Heart right ventricle (tissue), 16 donors: Measurements from ENCODE around the gene SRGAP2C. TPM values are rescaled to one million over a fixed set of nuclear protein-coding genes. Genes with fewer than 3 reads are reported as not detected.
A peak's percentile ranks its signal among the peaks of the same experiment; 100 is the strongest.
"Not testable (repeated sequence)": the region's sequence is repeated elsewhere in the genome, so short reads cannot be mapped to it uniquely, and the experiment has no call there.

Experiments used
- ATAC-seq, 8 donors: fragments of 200-7000 bp; cut with Tn5 transposase; one replicate each; pipeline ENCODE4 v1.9.1; 2020; ENCODE audit warnings: mild to moderate bottlenecking in 8 of 8, moderate library complexity in 8 of 8, moderate number of reproducible peaks in 1 of 8
- DNase-seq, 2 donors: peaks; one replicate each; pipeline ENCODE4 v3.0.0-alpha.2; 2020
- H3K27ac ChIP-seq, 10 donors: fragments of 200-600 bp; sonication (generic) in 2 of 10; one replicate each; pipeline versions ENCODE4 v1.5.0 to v1.8.0; 2020 to 2022; ENCODE audit warnings: mild to moderate bottlenecking in 3 of 10
- H3K27me3 ChIP-seq, 7 donors: fragments of 200-600 bp; one replicate each; pipeline ENCODE4 v1.8.0; 2021 to 2022; ENCODE audit warnings: mild to moderate bottlenecking in 2 of 7
- H3K36me3 ChIP-seq, 9 donors: fragments of 200-600 bp; sonication (generic) in 1 of 9; one replicate each; pipeline versions ENCODE4 v1.5.0 to v1.8.0; 2020 to 2022; ENCODE audit warnings: mild to moderate bottlenecking in 2 of 9
- H3K4me1 ChIP-seq, 9 donors: fragments of 200-600 bp; sonication (generic) in 1 of 9; one replicate each; pipeline versions ENCODE4 v1.5.0 to v1.8.0; 2020 to 2022; ENCODE audit warnings: mild to moderate bottlenecking in 4 of 9
- H3K4me3 ChIP-seq, 10 donors: fragments of 200-600 bp; sonication (generic) in 2 of 10; one replicate each; pipeline versions ENCODE4 v1.5.0 to v1.8.0; 2020 to 2022; ENCODE audit warnings: mild to moderate bottlenecking in 7 of 10, moderate library complexity in 2 of 10
- H3K9me3 ChIP-seq, 11 donors: fragments of 200-600 bp in 10 of 11; sonication (generic) in 2 of 11; one replicate each; pipeline versions ENCODE4 v1.5.0 to v1.8.0; 2013 to 2022; ENCODE audit warnings: mild to moderate bottlenecking in 2 of 11, control low read depth in 1 of 11, moderate library complexity in 1 of 11
- WGBS, 2 donors: extraction: QIAGEN DNeasy Blood & Tissue Kit; methylation state at CpG; one replicate each; pipeline ENCODE4 v1.1.7; 2013; ENCODE audit warnings: inconsistent platforms in 1 of 2; 5-methylcytosine and 5-hydroxymethylcytosine counted together
- intact Hi-C, 10 donors: fragments of 100-400 bp; cut with DNase I; formaldehyde crosslinking; loops; one replicate each; pipeline versions ENCODE4 v1.11.1 to v1.14.2; 2022
- polyA plus RNA-seq, 2 donors: library from polyadenylated mRNA; stranded (reverse); fragments of 200-250 nt; gene quantifications; one replicate each; pipeline ENCODE4 v1.2.3, GENCODE V29; 2013
- total RNA-seq, 10 donors: library from RNA; stranded (reverse); fragmentation: NEBNext Ultra II Directional in 3 of 10; extraction: Animal tissue kit (Norgen Biotek cat#: 25700) in 3 of 10; gene quantifications; one replicate each; pipeline versions ENCODE4 v1.2.1 to v1.2.4, GENCODE V29; 2021 to 2023
- donor health status: Arrhythmogenic right ventricular cardiomyopathy.
- donor health status: ischemic (EF 13 %, LVEDD 7.1; RV severe dilation, severe dysfunction).
- donor health status: healthy with polysubstance abuse.
- donor health status: DM: no; HTN: yes; CAD: no.
- donor health status: DM: no; HTN: no; CAD: no.
- donor health status: ischemic (EF 25% LVEDD 6.9; RV normal size, moderate dysfunction).
- donor health status: ischemic (EF 25% LVEDD 5.7; RV mildly dilated, moderate dysfunction).
- donor health status: healthy.
- donor health status: DM: yes; HTN: yes; CAD: no.
- donor health status: Ischemic cardiomyopathy.
- donor health status: ischemic (EF 35%, LVEDD 5.7; RV mildly dilated, moderate dysfunction).
- donor health status: nonischemic (EF 11% LVEDD 7.7; RV severe dilation, severe dysfunction).
- donor health status: DM: yes; HTN: yes; CAD: no.
- donor health status: PGD.
- donor health status: ischemic (EF 29% LVEDD 5.4; RV normal size, mild dysfunction).
- donor health status: nonischemic (EF 23%, LVEDD 6.1; RV moderate dilation, normal function).

Gene SRGAP2C
- total and polyA plus RNA-seq, 12 donors = 3.3 to 13.4 (median 9.5) TPM

DNA sequence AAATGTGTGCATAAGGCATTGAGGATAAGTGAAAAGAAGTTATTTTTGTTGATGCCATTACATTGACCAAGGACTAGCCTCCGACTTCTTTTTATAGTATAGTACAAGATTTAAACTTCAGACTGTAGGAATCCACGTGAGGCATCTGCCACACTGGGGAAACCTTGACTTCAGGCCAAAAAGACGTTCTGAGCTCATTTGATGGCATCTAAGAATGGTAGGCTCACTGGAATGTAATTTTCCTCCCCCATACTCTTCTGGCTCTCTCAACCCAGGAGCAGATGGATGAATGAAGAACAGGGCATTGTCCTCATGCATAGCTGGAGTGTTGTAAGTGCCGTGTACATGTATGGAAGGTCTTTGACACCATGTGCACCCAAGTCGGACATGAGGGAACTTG is 194.0 kb downstream of the SRGAP2C start:
- H3K36me3 ChIP-seq, H3K27ac ChIP-seq, intact Hi-C loops, DNase-seq, H3K9me3 ChIP-seq, H3K4me1 ChIP-seq, H3K27me3 ChIP-seq, H3K4me3 ChIP-seq, ATAC-seq: not testable (repeated sequence)
- WGBS, 2 donors = 91% methylated on average over 5 of the region's 5 CpGs

DNA sequence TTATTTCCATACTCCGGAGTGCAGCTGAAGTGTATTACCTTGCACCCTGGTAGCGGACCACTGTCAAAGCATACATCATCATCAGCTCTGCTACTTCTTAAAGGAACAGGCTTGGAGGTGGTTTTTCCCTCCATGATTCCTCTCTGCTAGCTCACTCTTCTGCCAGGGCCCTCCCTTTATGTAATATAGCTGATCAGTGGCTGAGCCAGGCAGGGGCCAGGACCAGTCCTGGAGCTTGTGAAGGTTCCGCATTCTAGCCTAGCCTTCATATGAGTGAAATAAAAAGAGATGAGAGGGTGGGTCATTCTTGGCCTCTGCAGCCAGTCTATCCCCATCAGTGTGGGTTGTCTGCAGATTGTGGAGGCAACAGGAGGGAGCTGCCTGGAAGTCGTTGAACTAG is 200.0 kb downstream of the SRGAP2C start:
- H3K4me3 ChIP-seq, H3K36me3 ChIP-seq, DNase-seq, H3K4me1 ChIP-seq, H3K27me3 ChIP-seq, intact Hi-C loops, H3K9me3 ChIP-seq: not testable (repeated sequence)
- H3K27ac ChIP-seq = peak overlapping the region in 7 of 10 donors; percentile 30 to 68 (median 40)
- 63 to 65% methylated on average over 3 of the region's 4 CpGs for WGBS, 2 donors
- ATAC-seq = peak; percentile 25 to 71 (median 54)

DNA sequence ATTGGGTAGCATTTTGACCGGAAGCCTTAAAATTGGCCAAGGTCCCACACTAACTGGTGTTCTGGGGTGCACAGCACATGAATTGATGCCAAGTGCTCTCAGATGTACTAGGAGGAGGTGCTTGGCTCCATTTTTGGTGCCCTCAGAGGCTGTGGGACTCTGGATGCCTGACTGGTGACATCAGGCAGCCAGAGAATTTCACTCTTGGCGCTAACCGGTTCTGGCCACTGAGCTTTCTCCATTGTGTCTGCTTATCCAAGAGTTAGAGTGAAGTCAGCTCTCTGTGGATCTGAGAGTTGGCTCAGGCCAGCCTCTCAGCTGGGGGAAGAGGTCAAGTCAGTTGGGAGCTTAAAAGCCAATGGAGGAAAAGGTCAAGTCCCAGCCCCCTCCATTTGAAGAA is 200.4 kb downstream of the SRGAP2C start:
- H3K27ac ChIP-seq = peak overlapping the region in 3 of 10 donors; percentile 35 to 68 (median 54)
- no CpG with 5 or more reads among the region's 3 CpGs for whole genome bisulfite sequencing, 2 donors
- H3K4me1 ChIP-seq, H3K27me3 ChIP-seq, H3K36me3 ChIP-seq, H3K4me3 ChIP-seq, intact Hi-C loops, H3K9me3 ChIP-seq, DNase-seq: not testable (repeated sequence)
- ATAC-seq = peak; percentile 92 to 97 (median 94)

DNA sequence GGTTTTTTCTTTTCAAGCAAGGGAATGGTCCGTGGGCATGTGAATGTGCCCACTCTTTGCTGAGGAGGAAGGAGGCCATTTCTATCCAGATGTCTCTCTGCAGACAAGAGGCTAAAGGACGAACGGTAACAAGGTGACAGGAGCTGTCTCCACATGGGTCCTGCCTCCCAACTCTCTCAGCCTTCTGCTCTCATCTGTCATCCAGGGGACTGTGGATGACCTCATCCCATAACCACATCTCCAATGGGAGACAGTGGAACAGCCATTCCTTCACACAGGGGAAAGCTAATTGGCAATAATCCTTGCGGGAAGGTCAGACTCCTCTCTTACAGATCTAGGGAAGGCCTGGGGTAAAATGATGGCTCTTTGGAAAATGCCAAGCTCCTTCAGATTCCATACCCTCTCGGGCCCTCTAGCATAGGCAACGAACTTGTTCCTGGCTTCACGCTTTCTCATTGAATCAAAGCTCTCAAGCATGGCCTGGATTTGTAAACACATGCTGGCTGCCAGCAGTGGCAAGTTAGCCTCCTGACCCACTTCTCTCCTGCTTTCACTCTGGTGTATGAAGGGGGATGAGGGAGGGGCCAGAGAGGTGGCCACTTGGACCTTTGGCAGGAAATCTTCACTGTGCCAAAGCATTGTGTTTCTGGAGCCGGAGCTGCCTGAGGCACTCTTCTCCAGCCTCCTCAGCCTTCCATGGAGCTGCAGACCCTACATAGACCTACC is 201.0 kb downstream of the SRGAP2C start:
- H3K9me3 ChIP-seq, H3K4me3 ChIP-seq, H3K36me3 ChIP-seq, DNase-seq, H3K27me3 ChIP-seq, intact Hi-C loops, H3K4me1 ChIP-seq: not testable (repeated sequence)
- peak overlapping the region in 3 of 10 donors; percentile 35 to 65 (median 54) for H3K27ac ChIP-seq
- ATAC-seq = peak; percentile 10 to 66 (median 42)
- 44 to 50% methylated on average over 5 to 6 of the region's 8 CpGs for WGBS, 2 donors

DNA sequence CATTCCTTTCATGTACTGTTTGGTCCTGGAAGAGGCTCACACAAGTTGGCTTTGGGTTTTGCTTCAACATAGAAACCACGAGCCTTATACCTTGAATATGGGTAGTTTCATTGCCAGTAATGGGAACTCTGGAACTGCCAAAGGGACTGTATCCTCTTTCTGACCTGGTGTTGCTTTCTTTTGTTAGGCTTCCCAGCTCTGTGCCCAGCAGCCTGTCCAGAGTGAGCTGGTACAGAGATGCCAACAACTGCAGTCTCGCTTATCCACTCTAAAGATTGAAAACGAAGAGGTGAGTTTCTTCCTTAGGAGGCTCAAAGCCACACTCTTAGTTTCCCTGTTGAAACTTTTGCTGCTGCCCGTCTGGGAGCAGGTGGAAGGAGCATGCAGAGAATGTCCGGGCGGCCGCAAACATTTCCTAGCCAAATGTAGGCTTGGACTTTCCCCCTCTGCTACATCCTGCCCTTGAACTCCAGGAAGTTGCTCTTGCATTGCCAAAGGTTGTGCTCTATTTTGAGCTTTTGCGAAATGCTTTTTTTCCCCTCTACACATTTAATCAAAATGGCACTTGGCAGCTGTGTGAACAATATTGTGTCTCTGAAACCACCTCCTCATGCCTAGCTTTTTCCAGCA is 201.7 kb downstream of the SRGAP2C start:
- no CpG with 5 or more reads among the region's 8 CpGs for WGBS, 2 donors
- H3K27me3 ChIP-seq, H3K4me1 ChIP-seq, intact Hi-C loops, H3K27ac ChIP-seq, H3K4me3 ChIP-seq, DNase-seq, H3K9me3 ChIP-seq, H3K36me3 ChIP-seq: not testable (repeated sequence)
- ATAC-seq = peak; percentile 23 to 68 (median 53)

DNA sequence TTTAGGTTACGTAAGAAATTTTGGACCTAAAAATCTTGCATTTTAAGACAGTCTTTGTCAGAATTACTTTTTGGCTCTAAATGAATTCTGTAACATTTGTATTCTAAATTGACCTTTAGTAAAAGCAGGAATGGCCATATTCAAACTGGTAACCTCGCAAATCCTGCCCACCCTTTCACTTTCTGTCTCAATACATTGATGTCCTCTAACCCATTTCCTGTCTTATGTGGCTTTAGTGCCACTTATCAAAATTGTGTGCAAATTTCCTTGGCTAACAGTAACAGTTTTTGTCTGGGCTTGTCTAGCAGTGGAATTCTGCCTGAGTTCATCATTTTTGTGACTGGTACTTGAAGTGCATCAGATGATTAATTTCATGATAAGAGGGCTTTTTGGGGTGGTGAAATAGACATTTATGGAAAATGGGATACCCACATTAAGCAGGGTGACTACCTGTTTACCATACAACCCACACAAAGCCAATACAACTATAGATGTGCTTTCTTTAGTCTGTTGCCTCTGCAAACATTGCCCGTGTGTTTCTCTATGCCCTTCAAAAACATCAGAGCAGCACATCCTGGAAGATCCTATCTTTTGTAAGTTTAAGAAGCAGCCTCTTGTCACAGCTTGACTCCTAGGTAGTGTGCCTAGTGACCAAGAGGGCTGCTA is 205.3 kb downstream of the SRGAP2C start:
- H3K9me3 ChIP-seq, H3K27me3 ChIP-seq, DNase-seq, H3K36me3 ChIP-seq, H3K4me1 ChIP-seq, H3K4me3 ChIP-seq, intact Hi-C loops, ATAC-seq, H3K27ac ChIP-seq: not testable (repeated sequence)
- WGBS, 2 donors = no CpG with 5 or more reads among the region's 3 CpGs

DNA sequence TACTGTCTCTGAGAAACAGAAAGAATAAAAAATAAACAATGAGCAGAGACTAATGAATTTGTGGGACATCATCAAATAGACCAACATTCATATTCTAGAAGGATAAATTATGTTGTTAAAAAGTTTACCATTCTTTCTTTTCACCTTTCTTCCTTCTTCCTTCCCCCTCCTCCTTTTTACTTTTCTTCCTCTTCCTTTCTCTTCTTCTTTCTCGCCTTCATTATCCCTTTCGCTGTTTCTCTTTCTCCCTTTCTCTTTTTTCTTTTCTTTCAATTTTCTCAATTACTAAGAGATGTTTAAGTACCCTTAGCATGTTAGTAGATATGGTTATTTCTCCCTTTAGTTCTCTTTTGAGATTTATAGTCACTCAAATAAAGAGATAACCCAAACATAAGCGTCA is 207.4 kb downstream of the SRGAP2C start:
- DNase-seq, H3K27ac ChIP-seq, H3K9me3 ChIP-seq, H3K36me3 ChIP-seq, ATAC-seq, H3K4me3 ChIP-seq, intact Hi-C loops, H3K4me1 ChIP-seq: not testable (repeated sequence)
- peaks cover 0 to 14% (median 0%) of the 10 kb centered on the region in 7 donors for H3K27me3 ChIP-seq
- WGBS, 2 donors = 97 to 100% methylated on average over 3 of the region's 3 CpGs

DNA sequence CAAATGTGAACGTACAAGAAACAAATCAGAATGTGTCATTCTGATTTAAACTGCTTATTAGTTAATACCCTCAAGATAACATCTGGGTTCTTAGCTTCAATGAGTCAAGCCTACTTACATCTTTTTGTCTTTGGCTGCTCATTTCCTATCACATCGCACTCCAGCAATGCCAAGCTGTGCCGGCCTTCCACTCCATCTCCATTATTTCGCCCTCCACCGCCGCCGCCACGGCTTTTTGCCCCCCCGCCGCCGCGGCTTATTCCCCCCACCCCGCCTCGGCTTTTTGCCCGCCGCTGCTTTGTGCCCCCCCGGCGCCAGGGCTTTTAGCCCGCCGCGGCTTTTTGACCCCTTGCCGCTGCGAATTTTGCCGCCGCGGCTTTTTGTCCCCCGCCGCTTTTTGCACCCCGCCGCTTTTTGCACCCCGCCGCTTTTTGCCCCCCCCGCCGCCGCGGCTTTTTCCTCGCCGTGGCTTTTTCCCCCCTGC is 211.0 kb downstream of the SRGAP2C start:
- peak overlapping the region in 9 of 10 donors; percentile 42 to 66 (median 59) for H3K4me3 ChIP-seq
- H3K36me3 ChIP-seq, ATAC-seq, H3K4me1 ChIP-seq, intact Hi-C loops, H3K9me3 ChIP-seq: not testable (repeated sequence)
- H3K27ac ChIP-seq = peak overlapping the region in 3 of 10 donors; percentile 22 to 79 (median 37)
- WGBS, 2 donors = 2 to 6% methylated on average over 33 of the region's 38 CpGs
- peak in 1 of 2 donors; percentile 22 for DNase-seq
- H3K27me3 ChIP-seq = peaks cover 0 to 14% (median 0%) of the 10 kb centered on the region in 7 donors
